Osteocyte (in vitro differentiated cells): ENCODE results near the gene ATP6V0A1. TPM values are rescaled to one million over a fixed set of nuclear protein-coding genes. Genes with fewer than 3 reads are reported as not detected.
"Not testable (repeated sequence)": the region's sequence is repeated elsewhere in the genome, so short reads cannot be mapped to it uniquely, and the experiment has no call there.

ENCODE experiments used
- DNase-seq: peaks from one replicate; pipeline ENCODE4 v3.0.0; 2021; ENCODE audit warnings: mixed read lengths; ENCODE audit not compliant: unreplicated experiment; ENCODE audit errors: extremely low spot score
- H3K27ac Mint-ChIP-seq: one replicate; pipeline ENCODE4 v1.8.0; 2021; ENCODE audit warnings: mild to moderate bottlenecking, mixed read lengths; ENCODE audit not compliant: unreplicated experiment
- H3K27me3 Mint-ChIP-seq: one replicate; pipeline ENCODE4 v1.8.0; 2021; ENCODE audit warnings: mixed read lengths; ENCODE audit not compliant: unreplicated experiment
- H3K36me3 Mint-ChIP-seq: one replicate; pipeline ENCODE4 v1.8.0; 2021; ENCODE audit warnings: mixed read lengths; ENCODE audit not compliant: unreplicated experiment
- H3K4me1 Mint-ChIP-seq: one replicate; pipeline ENCODE4 v1.8.0; 2021; ENCODE audit warnings: mixed read lengths; ENCODE audit not compliant: unreplicated experiment
- H3K4me3 Mint-ChIP-seq: one replicate; pipeline ENCODE4 v1.8.0; 2021; ENCODE audit warnings: mild to moderate bottlenecking, moderate library complexity, mixed read lengths; ENCODE audit not compliant: unreplicated experiment
- H3K9me3 Mint-ChIP-seq: one replicate; pipeline ENCODE4 v1.8.0; 2021; ENCODE audit warnings: mixed read lengths; ENCODE audit not compliant: unreplicated experiment
- CTCF ChIP-seq: fragments of 200-600 bp; sonication (generic); IDR thresholded peaks from 2 replicates; pipeline ENCODE4 v1.5.0; 2021; ENCODE audit warnings: antibody characterized with exemption, mild to moderate bottlenecking, moderate library complexity
- total RNA-seq: library from RNA; stranded (reverse); gene quantifications from 2 replicates; pipeline ENCODE4 v1.2.1, GENCODE V29; 2021

Gene ATP6V0A1
- total RNA-seq, 1 donor from 2014 or later, result 63.2 TPM

DNA sequence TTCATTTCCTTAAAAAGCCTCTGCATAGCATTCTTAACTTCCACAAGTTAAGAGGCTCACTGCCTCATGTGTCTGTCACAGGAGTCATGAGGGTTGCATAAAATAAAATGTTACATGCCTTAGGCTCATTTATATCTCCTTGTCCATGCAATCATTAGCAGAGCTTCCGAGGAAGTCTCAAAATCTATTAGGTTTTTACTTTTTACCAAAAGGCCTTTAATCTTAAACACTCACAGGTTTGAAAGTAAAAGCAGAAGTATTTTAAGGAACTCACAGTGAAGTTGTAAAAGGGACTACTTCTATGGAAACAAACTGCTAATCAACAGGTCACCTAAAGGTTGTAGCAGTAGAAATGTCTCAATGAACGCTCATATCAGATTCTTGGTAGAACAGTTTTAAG lies 5.2 kb upstream of the ATP6V0A1 start:
- Mint-ChIP-seq H3K4me1 (peaks cover 29% of the 10 kb centered on the region), H3K4me3 (no peak overlapping the region), H3K27me3 (no peaks in the 10 kb centered on the region), H3K27ac (peak overlapping the region; percentile 19), H3K36me3 (no peaks in the 10 kb centered on the region), H3K9me3 (no peaks in the 10 kb centered on the region)
- no peak for TF ChIP-seq CTCF
- no peak for DNase-seq

DNA sequence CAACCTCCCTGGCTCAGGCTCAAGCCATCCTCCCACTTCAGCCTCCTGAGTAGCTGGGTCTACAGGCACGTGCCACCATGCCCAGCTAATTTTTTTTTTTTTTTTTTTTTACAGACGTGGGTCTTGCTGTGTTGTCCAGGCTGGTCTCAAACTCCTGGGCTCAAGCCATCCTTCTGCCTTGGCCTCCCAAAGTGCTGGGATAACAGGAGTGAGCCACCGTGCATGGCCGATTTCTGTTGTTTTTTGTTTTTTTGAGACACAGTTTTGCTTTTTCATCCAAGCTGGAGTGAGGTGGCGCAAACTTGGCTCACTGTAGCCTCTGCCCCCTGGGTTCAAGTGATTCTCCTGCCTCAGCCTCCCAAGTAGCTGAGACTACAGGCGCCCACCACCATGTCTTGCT lies 3.7 kb upstream of the ATP6V0A1 start:
- not testable (repeated sequence) for H3K36me3 Mint-ChIP-seq, H3K27ac Mint-ChIP-seq

DNA sequence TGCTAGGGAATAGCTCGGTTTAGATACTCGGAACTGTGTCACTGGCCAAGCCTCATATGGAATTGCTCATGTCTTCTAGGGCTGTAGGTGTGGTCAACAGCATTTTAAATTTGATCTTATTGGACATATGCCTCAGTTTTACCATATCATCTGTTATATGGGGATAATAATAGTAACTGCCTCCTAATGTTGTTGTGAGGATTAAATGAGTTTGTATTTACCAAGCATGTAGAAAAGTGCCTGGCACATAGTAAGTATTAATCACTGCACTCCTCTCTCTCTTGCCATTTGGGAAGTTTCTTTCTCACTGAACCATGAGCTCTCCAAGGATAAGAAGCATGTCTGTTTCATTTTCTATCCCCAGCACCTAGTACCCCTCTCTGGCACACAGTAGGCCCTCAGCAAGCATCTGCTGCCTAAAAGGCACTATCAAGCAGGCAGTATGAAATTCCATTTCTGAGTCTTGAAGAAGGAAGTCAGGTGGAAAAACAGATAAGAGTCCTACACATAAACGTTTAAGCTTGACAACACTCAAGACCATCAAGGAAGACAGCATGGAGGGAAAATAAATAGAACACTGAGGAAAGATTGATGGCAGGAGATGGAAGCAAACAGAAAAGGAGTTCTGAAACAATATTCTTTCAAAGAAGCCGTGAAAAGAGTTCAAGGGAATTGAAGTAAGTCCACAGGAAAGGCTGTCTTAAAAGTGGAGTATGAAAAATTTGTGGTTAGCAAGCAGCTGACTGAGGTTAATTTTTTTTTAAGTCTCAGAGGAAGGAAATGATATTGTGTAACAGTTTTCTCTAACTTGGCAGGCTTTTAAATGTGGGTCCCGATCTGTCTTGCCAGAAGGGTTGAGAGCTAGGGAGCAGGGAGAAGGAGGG lies 2.2 kb upstream of the ATP6V0A1 start:
- peak overlapping the region; percentile 36 for H3K4me3 Mint-ChIP-seq
- no peaks in the 10 kb centered on the region for H3K27me3 Mint-ChIP-seq
- TF ChIP-seq CTCF, result no peak
- H3K4me1 Mint-ChIP-seq, result peaks cover 51% of the 10 kb centered on the region
- no peaks in the 10 kb centered on the region for H3K9me3 Mint-ChIP-seq
- H3K27ac Mint-ChIP-seq, result peak overlapping the region; percentile 82
- no peak for DNase-seq
- H3K36me3 Mint-ChIP-seq, result no peaks in the 10 kb centered on the region

More for the DNA sequence above, 3.7 kb upstream of the ATP6V0A1 start:
- peaks cover 44% of the 10 kb centered on the region for H3K4me1 Mint-ChIP-seq
- not testable (repeated sequence) for H3K27me3 Mint-ChIP-seq, DNase-seq, H3K4me3 Mint-ChIP-seq, H3K9me3 Mint-ChIP-seq

DNA sequence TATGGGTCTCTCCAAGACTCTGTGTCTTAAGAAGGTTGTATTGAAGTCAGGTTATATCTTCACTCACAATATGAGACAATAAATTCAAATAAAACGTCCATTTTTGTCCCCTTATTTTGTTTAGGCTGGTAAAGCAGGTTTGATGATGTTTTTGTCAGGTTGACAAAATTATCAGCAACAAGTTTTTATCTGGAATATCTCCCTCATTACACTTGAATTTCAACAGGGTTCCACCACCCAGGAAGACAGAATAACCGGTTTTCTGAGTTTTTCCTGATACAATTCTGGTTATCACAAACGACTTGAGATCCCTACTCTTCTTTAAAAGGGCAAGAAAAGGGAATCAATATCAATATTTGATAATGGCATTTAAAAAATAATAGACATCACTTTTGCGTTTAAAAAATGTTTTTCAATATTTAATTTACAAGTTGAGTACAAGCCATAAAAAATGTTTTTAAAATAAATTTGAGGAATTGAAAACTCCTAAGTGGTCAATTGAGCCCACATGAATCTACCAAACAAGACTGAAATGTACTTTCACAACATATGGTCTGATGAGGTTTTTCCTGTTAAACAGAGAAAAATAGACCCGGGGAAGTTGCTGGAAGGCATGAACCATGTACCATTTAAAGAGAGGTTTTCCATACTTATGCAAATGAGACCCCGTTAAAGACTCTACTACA lies 1.4 kb upstream of the ATP6V0A1 start:
- TF ChIP-seq CTCF, result no peak
- Mint-ChIP-seq H3K36me3 (no peaks in the 10 kb centered on the region), H3K9me3 (no peaks in the 10 kb centered on the region), H3K4me1 (peaks cover 51% of the 10 kb centered on the region), H3K4me3 (peak overlapping the region; percentile 94), H3K27me3 (no peaks in the 10 kb centered on the region), H3K27ac (peak overlapping the region; percentile 82)
- no peak for DNase-seq

- Mint-ChIP-seq H3K4me3 (peak overlapping the region; percentile 94), H3K4me1 (peaks cover 42% of the 10 kb centered on the region), H3K9me3 (no peaks in the 10 kb centered on the region), H3K27me3 (no peaks in the 10 kb centered on the region), H3K27ac (peak overlapping the region; percentile 97), H3K36me3 (no peaks in the 10 kb centered on the region)
- TF ChIP-seq CTCF, result peak; percentile 50
- no peak for DNase-seq
Observed at GRCh38 chr17:42459256-42459800, 650 bp downstream of the ATP6V0A1 start.
